Measurements from ENCODE around the gene HSPG2.
"Not testable (repeated sequence)": the region's sequence is repeated elsewhere in the genome, so short reads cannot be mapped to it uniquely, and the experiment has no call there.

HSPG2 gene

DNA sequence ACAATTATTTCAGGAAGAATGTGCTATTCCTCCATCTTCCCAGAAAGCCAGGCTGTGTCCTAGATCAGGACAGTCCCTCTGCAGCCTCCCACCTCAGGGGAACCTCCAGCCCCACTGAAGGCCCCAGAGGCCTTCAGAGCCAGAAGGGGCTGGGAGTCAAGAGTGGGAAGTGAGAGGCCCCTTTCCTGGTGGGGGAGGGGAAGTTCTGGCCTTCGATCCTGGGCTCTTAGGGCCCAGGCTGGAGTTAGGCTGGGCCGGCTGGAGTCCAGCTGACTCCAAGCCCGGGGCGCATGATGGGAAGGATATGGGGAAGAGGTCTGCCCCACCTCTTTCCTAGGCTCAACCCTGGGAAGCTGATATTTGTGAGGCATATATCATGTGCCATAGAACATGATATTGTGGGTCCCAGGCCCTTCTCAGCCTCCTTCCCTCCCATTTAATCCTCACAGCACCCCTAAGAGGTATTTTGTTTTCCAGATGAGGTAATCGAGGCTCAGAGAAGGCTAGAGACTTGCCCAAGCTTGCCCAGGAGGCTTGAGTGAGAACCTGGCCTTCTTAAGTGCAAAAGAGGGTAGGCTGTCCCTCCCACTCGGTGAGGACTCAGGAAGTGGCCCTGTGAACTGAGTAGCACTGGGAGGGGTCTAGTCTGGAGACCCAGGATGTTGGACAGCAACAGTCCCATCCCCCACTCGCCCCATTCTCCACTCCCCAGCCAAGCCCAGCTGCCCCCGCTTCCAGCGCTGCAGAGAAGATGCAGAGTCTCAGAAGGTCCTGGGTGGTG, 18.6 kb upstream of the HSPG2 start:
- no peak for DNase-seq (ENCODE audit: low read depth)

DNA sequence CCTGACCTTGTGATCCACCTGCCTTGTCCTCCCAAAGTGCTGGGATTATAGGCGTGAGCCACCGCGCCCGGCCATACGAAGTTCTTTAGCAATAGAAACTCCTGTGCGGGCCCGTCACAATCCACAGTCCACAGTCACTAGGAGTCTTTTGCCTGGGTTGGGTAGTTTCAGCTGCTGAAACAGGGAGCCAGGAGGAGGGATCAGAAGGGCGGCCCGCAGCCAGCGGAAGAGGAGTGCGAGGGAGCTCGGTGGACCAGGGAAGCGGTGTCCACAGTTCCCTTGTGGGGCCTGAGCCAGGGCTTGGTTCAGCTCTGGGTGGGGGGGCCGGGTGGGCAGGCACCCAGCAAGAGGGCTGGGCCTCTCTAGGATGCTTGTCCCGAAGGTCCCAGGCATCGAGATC, 17.9 kb upstream of the HSPG2 start:
- no peak for DNase-seq (ENCODE audit: low read depth)

DNA sequence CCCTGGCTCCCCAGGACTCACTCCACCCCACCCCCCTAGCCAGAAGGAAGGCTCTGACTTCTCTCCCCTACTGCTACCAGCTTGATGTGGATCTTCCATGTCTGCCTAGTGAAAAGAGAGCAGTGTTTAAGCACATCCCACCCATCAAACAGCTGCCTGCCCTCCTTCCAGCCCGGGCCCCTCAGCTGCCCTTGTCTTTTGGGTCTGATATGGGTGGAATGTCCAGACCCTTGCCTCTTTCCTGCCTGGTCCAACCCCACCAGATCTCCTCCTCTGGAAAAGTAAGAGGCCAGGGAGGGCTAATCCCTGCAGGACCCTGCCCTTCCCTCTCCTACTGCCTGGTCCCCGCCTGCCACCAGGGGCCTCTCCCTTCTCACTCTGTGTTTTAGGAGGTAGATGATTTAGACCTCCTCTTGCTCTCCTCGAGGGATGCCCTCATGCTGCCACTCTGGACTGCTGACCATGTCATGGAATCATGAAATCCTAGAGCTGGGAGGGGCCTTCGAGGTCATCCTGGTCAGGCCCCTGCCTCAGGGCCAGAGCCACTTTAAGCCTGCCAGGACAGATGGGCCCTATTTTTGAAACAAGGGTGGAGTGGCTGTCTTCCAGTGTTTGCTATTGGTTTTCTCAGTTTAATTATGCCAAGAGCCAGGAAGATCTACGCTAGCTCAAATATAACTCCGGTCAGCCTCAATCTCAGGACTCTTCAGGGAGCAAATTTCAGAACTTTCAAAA, 15.8 kb upstream of the HSPG2 start:
- DNase-seq (ENCODE audit: low read depth): no peak

DNA sequence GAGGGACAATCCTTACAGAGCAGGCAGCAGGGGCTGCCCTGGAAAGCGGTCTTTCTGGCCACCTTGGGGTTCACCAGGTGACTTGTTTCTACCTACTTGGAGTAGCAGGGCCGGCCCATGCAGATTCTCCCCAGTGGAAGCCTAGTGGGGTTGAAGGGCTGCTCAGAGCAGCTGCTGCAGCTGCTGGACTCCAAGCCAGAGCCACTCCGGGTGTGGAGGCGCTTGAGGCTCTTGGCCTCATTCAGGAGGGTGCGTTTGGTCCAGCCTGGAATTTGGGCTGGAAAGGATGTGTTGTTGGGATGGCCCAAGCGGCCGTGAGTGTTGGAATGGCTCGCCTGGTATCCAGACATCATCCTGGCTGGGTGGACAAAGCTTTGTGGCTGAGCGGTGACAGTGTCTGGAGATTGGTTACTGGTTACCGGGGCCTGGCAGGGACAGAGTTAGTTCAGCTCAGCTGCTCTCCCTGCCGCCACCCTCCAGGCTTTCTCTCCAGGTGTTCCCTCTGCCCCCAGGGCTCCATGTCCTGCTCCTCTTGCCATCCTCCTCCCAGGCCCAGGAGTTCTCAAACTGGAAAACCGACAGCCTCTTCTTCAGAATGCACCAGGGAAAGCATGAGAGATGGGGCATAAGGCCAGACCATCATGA, 14.2 kb upstream of the HSPG2 start:
- DNase-seq (ENCODE audit: low read depth): no peak

DNA sequence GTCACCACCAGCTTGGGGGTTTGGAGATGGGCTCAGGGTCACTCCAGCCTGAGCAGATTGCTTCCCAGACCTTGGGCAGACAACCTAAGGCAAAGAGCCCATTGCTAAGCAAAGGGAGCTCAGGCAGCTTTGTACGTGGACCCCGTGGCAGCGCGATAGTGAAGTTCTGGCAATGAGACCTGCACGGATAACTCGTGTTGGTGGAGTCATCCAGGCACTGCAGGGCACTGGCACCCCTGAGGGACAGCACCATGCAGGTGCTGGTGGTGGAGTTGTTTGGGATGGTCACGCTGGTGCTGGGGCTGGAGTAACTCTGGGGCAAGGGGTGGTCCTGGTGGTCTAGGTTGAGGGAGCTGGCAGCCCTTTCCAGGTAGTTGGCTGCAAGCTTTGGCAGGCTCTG, 13.6 kb upstream of the HSPG2 start:
- no peak for DNase-seq (ENCODE audit: low read depth)

DNA sequence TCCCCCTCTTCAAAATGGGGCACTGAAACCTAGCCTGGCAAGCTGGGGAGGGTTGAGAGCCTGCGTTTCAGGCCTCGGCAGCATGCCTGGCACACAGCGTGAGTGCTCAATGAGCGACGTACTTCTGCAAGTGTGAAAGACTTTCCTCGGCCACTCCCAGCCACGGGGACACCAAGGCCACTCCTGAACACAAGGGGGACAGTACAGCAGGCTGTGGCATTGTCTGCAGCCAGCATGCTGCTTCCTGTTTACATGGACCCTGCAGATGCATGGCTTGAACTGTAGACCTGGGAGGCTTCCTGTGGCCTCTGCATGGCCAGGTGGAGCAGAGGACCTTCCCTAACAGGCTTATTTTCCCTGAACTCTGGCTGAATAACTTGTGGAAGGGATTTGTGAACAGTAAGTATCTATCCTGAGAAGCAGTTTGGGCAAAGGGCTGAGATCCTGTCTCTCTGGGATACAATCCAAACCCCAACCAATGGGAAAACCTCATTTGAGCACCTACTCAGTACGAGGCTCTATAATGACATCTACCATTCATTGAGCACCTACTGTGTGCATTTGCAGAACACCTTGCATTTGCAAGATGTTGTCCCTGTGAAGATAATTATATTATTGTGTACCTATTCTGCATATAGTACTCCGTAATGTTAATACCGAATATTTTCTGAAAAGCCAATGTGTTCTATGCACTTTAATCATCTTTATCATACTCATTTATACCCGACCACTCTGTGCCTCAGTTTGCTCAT, 9.9 kb upstream of the HSPG2 start:
- DNase-seq (ENCODE audit: low read depth): no peak

DNA sequence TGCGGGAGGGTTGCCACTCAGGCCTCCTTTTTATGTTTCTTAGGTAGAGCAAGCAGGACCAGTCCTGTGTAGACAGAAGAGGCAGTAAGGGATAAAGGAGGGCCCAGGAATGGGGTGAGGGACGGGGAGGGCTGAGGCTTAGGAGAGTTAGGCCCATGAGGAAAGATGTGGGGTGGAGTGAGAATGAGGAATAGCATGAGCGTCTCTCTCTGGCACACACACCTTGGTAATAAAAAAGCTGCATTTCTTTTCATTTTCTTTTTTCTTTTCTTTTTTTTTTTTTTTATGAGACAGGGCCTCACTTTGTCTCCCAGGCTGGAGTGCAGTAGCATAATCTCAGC, 7.6 kb upstream of the HSPG2 start:
- DNase-seq (ENCODE audit: low read depth): no peak

DNA sequence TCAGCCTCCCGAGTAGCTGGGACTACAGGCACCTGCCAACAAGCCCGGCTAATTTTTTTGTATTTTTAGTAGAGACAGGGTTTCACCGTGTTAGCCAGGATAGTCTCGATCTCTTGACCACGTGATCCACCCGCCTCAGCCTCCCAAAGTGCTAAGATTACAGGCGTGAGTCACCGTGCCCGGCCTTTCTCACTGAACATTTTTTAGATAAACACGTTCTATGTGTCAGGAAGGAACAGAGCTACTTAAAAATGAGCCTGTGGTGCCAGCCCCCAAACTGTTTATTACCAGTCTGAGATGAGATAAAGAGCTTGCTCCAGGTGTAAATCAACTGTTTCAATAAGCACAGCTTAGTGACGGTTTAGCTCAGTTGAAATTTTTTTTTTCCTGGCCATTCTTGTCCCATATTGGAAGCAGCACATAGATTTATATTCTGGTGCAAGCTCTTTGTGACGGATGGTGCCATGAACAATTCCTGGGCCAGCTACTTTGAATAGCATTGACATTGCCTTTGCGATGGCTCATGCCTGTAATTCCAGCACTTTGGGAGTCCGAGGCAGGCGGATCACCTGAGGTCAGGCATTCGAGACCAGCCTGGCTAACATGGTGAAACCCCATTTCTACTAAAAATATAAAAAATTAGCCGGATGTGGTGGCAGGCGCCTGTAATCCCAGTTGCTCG, 6.0 kb upstream of the HSPG2 start:
- DNase-seq (ENCODE audit: low read depth): not testable (repeated sequence)

DNA sequence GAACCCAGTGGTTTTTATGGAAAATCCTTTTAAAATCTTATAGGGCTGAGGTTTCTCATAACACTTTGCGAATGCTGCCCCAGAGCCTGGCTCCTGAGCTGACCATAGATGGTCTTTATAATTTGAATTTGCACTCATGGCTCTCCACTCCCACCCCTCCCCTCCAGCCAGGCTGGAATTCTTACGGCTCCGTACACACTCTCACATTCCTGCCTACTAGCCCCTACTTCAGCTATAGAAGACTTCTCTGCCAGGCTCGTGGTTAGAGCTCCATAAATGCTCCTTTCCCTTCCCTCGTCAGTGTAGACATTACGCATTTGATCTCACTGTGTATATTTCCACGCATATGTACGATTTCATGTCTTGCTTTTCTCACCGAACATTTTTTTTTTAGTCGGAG, 5.4 kb upstream of the HSPG2 start:
- no peak for DNase-seq (ENCODE audit: low read depth)

DNA sequence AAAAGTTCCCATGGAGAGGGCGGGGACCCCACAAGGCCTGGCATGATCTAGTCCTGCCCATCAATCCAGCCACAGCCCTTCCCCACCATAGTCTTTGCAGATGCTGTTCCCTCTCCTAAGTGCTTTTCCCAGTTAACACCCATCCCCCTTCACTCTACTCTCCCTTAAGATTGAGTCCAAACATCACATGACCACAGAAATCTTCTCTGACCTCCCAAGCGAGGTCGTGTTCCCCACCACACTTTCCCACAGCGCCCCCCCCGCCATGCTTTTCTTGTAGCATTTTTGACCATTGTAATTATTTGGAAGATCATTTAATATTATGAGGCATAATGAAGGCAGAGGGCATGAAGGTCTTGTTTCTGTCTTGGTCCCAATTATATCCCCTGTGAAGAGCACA, 4.3 kb upstream of the HSPG2 start:
- DNase-seq (ENCODE audit: low read depth): no peak

DNA sequence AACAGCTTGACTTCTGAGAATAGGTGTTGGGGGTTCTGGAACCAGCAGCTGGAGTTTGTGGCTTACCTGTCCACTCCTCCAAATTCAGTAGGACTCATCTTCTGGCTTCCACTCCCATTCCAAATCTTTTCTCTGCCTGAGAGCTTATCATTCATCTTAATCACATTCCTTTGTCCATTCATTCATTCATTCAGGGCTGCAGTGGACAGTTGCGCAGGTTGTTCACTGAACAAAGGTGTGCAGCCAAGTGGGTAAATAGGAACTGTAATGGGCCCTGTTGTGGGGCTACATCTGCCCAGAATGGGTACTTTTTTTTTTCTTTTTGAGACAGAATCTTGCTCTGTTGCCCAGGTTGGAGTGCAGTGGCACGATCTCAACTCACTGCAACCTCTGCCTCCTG, 3.4 kb upstream of the HSPG2 start:
- no peak for DNase-seq (ENCODE audit: low read depth)

DNA sequence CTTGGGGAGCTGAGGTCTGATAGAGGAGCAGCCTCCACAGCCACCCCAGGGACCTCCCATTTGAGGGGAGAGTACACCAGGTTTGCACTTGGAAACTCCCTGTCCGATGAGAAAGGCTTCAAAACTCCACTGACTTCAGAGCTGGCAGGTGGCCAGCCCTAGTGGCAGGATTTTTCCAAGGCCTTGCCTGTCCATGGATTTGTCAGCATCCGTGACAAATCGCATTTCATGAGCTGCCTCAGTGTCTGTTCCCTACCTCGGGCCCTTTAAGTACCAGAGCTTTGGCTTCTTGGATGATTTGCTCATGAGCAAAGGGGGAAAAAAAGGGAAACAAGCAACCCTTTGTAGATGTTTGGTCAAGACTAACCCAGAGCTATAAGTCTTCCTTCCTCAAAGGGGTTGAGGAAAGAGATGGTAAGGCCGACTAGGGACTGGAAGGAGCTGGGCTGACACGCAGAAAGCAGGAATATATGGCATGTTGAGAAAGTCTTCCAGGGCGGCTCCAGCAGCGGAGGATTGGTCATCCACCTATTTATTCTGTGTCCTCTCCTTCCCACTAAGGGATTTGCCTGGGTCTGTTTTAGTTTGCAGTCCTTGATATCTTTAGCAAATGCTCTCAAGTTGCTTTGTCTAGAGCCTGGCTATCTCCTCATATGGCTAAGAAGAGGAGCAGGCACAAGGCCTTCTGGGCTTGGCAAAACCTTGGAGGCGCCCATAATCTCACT, 2.7 kb upstream of the HSPG2 start:
- DNase-seq (ENCODE audit: low read depth): no peak

DNA sequence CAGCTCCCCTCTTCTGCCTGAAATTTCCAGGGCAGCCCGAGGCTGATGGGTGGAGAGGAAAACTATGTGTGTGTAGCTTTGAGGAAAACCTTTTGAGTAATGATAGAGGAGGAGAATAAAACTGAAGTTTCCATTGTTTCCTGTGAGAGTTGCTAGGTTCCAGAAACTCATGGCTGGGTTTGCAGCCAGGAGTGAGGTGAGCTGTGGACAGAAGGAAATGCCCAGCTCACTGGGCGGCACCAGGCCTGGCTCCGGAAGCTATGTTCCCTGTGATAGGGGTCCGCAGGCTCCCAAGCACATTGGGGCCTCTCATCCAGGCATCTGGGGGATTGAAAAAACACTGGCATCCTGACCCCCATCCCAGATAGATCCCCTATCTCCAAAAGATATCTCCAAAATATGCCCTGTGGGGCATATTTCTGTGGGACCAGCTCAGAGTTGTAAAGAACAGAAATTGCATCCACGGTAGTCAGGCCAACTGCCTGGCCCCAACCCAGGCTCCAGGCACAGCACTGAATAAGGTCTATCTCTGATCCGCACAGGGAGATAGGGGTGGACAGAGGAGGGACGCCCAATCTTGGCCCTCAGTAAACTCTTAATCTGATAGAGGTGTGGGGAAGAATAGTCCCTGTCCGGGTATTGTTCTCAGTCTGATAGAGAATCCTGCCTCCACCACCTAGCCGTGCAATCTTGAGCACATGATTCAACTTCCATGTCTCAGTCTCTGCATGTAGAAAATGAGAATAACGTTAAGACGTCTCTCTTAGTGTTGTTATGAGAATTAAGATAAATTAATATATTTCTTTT, 1.8 kb upstream of the HSPG2 start:
- no peak for DNase-seq (ENCODE audit: low read depth)

DNA sequence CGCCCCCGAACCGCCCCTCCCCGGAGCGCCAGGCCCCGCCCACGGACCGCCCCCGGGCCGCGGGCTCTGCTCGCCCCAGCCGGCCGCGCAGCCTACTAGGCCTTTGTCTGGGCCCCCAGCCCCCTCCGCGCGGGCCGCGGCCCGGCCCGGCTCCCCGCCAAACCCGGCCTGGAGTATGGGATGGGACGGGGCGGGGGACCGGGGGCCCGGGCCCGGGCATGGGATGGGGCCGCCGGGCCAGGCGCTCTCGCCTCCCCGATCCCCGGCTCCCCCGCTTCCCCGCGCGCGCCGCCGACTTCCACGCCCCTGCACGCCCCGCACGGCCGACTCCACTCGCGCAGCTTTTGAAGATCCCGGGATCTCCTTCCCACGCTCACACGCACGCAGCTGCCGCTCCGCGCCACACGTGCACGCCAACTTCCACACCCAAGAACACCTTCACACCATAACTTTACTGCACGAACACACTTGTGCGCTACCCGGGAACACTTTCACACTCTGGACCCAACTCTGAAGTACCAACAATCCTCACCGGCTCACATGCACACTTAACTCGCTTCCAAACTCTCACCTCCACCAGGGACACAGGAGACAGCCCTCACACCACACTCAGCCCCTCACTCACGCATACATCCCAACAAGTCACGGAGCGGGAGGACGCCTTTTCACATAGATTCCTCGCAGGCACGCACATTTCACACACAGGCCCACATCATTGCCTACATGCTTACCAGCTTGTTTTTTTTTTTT, 437 bp upstream of the HSPG2 start:
- DNase-seq (ENCODE audit: low read depth): peak; percentile 20

DNA sequence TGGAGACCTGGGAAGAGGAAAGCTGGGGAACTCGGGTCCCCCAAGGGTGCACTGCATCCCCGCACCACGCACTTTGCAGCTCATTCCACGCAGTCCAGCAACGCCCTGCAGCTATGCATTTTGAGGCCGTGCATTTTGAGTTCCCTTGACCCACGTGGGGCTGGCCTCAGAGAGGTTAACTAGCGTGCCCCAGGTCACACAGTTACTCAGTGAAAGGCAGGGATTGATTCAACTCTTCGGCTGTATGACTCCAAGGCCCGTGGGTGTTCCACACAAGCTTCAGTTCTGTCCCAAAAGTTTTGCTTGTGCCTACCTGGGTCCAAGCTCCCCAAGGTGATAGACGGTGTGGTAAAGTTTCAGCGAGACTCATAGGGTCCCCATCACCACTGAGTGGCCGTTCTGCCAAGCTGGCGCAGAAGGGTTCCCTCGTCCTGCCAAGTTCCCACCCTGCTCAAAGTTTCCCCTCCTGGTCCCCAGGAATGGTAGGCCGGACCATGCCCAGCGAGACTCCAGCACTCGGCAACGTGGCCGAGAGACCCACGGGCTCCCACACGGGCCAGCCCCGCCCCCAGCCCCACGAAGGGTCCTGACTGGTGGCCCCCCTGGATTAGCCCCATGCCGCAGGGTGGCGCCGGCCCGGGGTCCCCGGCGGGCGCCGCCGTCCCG, 611 bp downstream of the HSPG2 start:
- no peak for DNase-seq (ENCODE audit: low read depth)

DNA sequence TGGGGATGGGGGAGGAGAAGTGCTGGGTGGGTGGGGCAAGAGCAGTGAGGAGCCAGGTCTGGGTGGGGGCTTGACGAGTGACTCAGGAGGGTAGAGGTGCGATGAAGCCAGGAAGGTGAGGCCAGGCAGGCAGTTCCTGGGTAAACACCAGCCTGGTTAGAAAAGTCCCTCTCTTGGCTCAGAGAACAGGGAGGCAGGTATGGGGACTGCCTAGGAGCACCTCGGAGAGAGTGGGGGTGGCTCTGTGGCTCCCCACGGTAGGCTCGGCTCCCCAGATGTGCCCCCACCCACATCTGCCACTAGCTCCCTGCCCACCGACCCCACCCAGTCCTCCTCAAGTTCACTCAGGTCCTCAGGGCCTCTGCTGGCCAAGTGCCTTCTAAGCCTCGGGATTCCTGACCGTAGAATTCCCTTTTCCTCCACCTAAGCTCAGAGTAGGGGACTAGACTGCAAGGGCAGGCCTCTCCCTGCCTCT, 1.2 kb downstream of the HSPG2 start:
- DNase-seq (ENCODE audit: low read depth): no peak

DNA sequence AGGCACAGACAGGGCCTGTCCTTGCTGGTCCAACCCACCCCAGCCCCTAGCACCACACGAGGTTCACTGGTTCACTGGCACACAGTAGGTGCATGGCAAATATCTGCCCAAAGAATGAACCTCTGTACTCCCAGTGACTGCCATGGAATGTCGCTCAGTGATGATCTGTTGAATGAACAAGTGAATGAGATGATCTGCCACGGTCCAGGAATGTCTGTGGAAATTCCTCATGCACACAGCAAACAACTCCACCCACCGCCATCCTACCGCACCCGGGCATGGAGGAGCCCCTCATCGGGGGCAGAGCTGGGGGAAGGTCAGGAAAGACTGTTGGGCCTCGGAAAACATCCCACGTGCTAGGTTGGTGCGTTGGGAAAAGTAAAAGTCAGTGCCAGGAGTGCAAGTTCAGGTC, 1.7 kb downstream of the HSPG2 start:
- no peak for DNase-seq (ENCODE audit: low read depth)

DNA sequence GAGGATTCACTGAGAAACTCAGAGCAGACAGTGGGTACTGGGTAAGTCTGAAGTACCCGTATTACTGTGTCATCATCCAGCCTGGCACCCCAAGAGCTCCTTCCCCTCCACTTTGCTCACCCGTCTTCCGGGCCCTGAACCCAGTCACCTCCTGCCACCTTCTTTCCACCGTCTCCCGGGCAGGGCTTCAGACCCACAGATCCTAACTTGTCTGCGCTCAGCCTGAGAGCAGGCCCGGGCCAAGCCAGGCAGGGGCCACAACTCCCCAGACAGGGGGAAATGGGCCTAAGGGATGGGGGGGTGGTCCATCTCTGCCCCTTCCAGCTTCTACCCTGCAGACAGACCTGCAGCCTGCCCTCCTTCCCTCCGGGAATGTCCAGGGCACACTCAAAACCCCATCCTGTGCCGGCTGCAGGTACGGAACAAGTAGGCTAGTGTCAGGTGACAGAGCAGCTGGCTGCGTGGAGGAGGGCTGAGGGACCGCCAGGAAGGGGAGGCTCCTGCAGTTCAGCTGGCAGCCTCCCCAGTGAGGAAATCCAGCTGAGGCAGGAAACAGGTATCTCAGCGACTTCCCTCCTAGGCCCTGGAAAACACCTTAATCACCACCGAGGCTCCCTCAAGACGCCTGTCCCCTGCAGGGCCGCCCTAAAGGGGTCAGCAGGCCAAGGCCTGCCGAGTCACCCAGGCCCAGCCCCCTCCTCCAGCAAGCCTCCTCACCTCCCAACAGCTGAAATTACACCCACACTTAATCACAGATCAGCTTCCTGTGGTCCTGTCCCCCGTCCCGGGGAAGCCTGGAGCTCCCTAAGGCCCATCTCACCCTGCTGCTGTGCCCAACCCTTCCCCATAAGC, 3.5 kb downstream of the HSPG2 start:
- no peak for DNase-seq (ENCODE audit: low read depth)

Measured in stimulated activated CD8-positive, alpha-beta memory T cell treated with anti-CD3 and anti-CD28 coated beads, Interleukin-15, amount 100 ng/mL, for 1 hour (primary cell).